Testis (tissue), 2 donors: ENCODE data around the gene CDCA8.

Experiments
- CTCF ChIP-seq, 3 experiments: fragments of 450-650 bp in 2 of 3; fragments of 200-600 bp in 1 of 3; sonication (generic) in 1 of 3; IDR thresholded peaks; one replicate each; pipeline ENCODE4 v1.5.1; 2016 to 2019; ENCODE audit warnings: antibody characterized with exemption in 3 of 3, mild to moderate bottlenecking in 2 of 3, moderate library complexity in 1 of 3
- POLR2A ChIP-seq: fragments of 450-650 bp; IDR thresholded peaks from one replicate; pipeline ENCODE4 v1.6.1; 2017; ENCODE audit warnings: antibody characterized with exemption, mild to moderate bottlenecking, moderate library complexity

- TF ChIP-seq CTCF (IDR thresholded peaks at IDR 0.05) = no peak
- no peak for TF ChIP-seq POLR2A
Observed at GRCh38 chr1:37704966-37705365, 12.7 kb downstream of the CDCA8 start.
